NT2/D1 (cell line): ENCODE data around the gene PGS1.

Experiments used
- SUZ12 ChIP-seq: IDR thresholded peaks from 2 replicates; pipeline ENCODE4 v1.6.1; 2011; ENCODE audit not compliant: insufficient read length, insufficient read depth; ENCODE audit errors: extremely low read depth
- YY1 ChIP-seq: IDR thresholded peaks from 2 replicates; pipeline ENCODE4 v1.6.1; 2011; ENCODE audit not compliant: insufficient read length, insufficient read depth
- ZNF274 ChIP-seq: IDR thresholded peaks from 2 replicates; pipeline ENCODE4 v1.6.1; 2011; ENCODE audit warnings: mild to moderate bottlenecking, low read depth, low read length

- TF ChIP-seq SUZ12 (no peak), ZNF274 (no peak), YY1 (no peak)
Observed at GRCh38 chr17:78397681-78398101, 19.2 kb downstream of the PGS1 start.
